ENCODE measurements around the gene MIP. TPM values are rescaled to one million over a fixed set of nuclear protein-coding genes. Genes with fewer than 3 reads are reported as not detected.

MIP gene
- polyA plus RNA-seq, 1 donor (not counting 4 experiments of a cell fraction or from before 2014, with no cell fraction given) = not detected

DNA sequence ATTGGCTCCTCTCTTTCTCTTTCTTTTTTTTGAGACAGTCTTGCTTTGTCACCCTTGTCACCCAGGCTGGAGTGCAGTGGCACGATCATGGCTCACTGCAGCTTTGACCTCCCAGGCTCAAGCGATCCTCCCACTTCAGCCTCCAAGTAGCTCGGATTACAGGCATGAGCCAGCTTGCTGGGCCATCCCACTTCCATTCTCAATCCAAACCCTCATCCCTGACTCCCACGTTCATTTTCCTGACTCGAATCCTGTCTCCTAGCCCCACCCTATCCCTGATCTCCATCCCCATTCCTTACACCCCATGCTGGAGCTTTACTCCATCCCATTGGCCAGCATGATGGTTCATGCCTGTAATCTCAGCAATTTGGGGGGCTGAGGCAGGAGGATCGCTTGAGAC is 21.7 kb upstream of the MIP start:
- Histone ChIP-seq H3K9me3 (ENCODE audit: control insufficient read depth, low read depth, low read length) (no peaks in the 10 kb centered on the region), H2AFZ (ENCODE audit: control insufficient read depth, low read length) (no peak overlapping the region), H3K27me3 (ENCODE audit: control insufficient read depth, extremely low read depth, insufficient read depth, low read length) (no peaks in the 10 kb centered on the region), H3K36me3 (ENCODE audit: control insufficient read depth in 2 of 2, extremely low read depth in 1 of 2, insufficient read depth in 2 of 2, low read length in 2 of 2) (peaks cover 0 to 5% of the 10 kb centered on the region in 2 experiments), H3K4me1 (ENCODE audit: control insufficient read depth, extremely low read depth, insufficient read depth, low read length) (peaks cover 4% of the 10 kb centered on the region), H3K27ac (ENCODE audit: control insufficient read depth, insufficient read depth, low read length) (no peak overlapping the region), H3K4me3 (ENCODE audit: control insufficient read depth in 2 of 3, extremely low read depth in 1 of 3, insufficient read depth in 2 of 3, low read depth in 1 of 3, low read length in 3 of 3) (no peak overlapping the region), H3K9ac (ENCODE audit: control insufficient read depth, extremely low read depth, insufficient read depth, low read length) (no peak overlapping the region), H3K9me1 (ENCODE audit: control insufficient read depth, extremely low read depth, insufficient read depth, low read length) (no peaks in the 10 kb centered on the region), H4K20me1 (ENCODE audit: control insufficient read depth, extremely low read depth, insufficient read depth, low read length) (no peaks in the 10 kb centered on the region), H3K4me2 (ENCODE audit: control insufficient read depth, extremely low read depth, insufficient read depth, low read depth, low read length) (no peak overlapping the region), H3K79me2 (ENCODE audit: control insufficient read depth, insufficient read depth, low read length) (peaks cover under 1% of the 10 kb centered on the region)
- DNase-seq (ENCODE audit: low read depth, low spot score) (no peak), FAIRE-seq (no peak)
- dilution Hi-C loops (cut with MboI; ENCODE audit: extremely low pct_ligation_motif_present, low sequenced_read_pairs) = no loop called here
- TF ChIP-seq, protein P1, sequence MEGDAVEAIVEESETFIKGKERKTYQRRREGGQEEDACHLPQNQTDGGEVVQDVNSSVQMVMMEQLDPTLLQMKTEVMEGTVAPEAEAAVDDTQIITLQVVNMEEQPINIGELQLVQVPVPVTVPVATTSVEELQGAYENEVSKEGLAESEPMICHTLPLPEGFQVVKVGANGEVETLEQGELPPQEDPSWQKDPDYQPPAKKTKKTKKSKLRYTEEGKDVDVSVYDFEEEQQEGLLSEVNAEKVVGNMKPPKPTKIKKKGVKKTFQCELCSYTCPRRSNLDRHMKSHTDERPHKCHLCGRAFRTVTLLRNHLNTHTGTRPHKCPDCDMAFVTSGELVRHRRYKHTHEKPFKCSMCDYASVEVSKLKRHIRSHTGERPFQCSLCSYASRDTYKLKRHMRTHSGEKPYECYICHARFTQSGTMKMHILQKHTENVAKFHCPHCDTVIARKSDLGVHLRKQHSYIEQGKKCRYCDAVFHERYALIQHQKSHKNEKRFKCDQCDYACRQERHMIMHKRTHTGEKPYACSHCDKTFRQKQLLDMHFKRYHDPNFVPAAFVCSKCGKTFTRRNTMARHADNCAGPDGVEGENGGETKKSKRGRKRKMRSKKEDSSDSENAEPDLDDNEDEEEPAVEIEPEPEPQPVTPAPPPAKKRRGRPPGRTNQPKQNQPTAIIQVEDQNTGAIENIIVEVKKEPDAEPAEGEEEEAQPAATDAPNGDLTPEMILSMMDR (optimal IDR thresholded peaks at IDR 0.05 in 1 of 3, IDR thresholded peaks at IDR 0.05 in 1 of 3, conservative IDR thresholded peaks at IDR 0.05 in 1 of 3; ENCODE audit: extremely low read depth in 1 of 3, insufficient read depth in 2 of 3, low read length in 3 of 3) = no peak
- no peak for TF ChIP-seq EZH2 (IDR thresholded peaks at IDR 0.05; ENCODE audit: low read length)

GRCh38 chr12:56474389-56474788 is 19.9 kb upstream of the MIP start:
- DNase-seq (ENCODE audit: low read depth, low spot score) (no peak), FAIRE-seq (no peak)
- Histone ChIP-seq H3K27ac (ENCODE audit: control insufficient read depth, insufficient read depth, low read length) (no peak overlapping the region), H3K27me3 (ENCODE audit: control insufficient read depth, extremely low read depth, insufficient read depth, low read length) (no peaks in the 10 kb centered on the region), H3K9me3 (ENCODE audit: control insufficient read depth, low read depth, low read length) (no peaks in the 10 kb centered on the region), H2AFZ (ENCODE audit: control insufficient read depth, low read length) (no peak overlapping the region), H3K9me1 (ENCODE audit: control insufficient read depth, extremely low read depth, insufficient read depth, low read length) (no peaks in the 10 kb centered on the region), H3K9ac (ENCODE audit: control insufficient read depth, extremely low read depth, insufficient read depth, low read length) (no peak overlapping the region), H3K36me3 (ENCODE audit: control insufficient read depth in 2 of 2, extremely low read depth in 1 of 2, insufficient read depth in 2 of 2, low read length in 2 of 2) (peaks cover 0 to 12% of the 10 kb centered on the region in 2 experiments), H3K79me2 (ENCODE audit: control insufficient read depth, insufficient read depth, low read length) (peaks cover 6% of the 10 kb centered on the region), H3K4me2 (ENCODE audit: control insufficient read depth, extremely low read depth, insufficient read depth, low read depth, low read length) (no peak overlapping the region), H4K20me1 (ENCODE audit: control insufficient read depth, extremely low read depth, insufficient read depth, low read length) (no peaks in the 10 kb centered on the region), H3K4me1 (ENCODE audit: control insufficient read depth, extremely low read depth, insufficient read depth, low read length) (peaks cover 5% of the 10 kb centered on the region), H3K4me3 (ENCODE audit: control insufficient read depth in 2 of 3, extremely low read depth in 1 of 3, insufficient read depth in 2 of 3, low read depth in 1 of 3, low read length in 3 of 3) (no peak overlapping the region)
- dilution Hi-C loops (cut with MboI; ENCODE audit: extremely low pct_ligation_motif_present, low sequenced_read_pairs) = no loop called here
- no peak for TF ChIP-seq EZH2 (IDR thresholded peaks at IDR 0.05; ENCODE audit: low read length)
- TF ChIP-seq, protein P1 (optimal IDR thresholded peaks at IDR 0.05 in 1 of 3, IDR thresholded peaks at IDR 0.05 in 1 of 3, conservative IDR thresholded peaks at IDR 0.05 in 1 of 3; ENCODE audit: extremely low read depth in 1 of 3, insufficient read depth in 2 of 3, low read length in 3 of 3) = no peak

Data from keratinocyte (primary cell).